Smooth muscle cell (in vitro differentiated cells): Measurements from ENCODE around the gene TSSK2. TPM values are rescaled to one million over a fixed set of nuclear protein-coding genes. Genes with fewer than 3 reads are reported as not detected.

ENCODE experiments used
- DNase-seq: peaks from one replicate; lab custom pipeline; 2025; ENCODE audit not compliant: unreplicated experiment; lab: John Stamatoyannopoulos, UW
- H2AFZ ChIP-seq: fragments of 200-600 bp; sonication (generic); 2 replicates; pipeline ENCODE4 v1.6.0; 2016; ENCODE audit warnings: antibody characterized with exemption, low read depth, mild to moderate bottlenecking
- H3F3A ChIP-seq: fragments of 200-600 bp; sonication (generic); 2 replicates; pipeline ENCODE4 v1.6.0; 2017; ENCODE audit warnings: antibody characterized with exemption, low read depth
- H3K27ac ChIP-seq: fragments of 200-600 bp; sonication (generic); 2 replicates; pipeline ENCODE4 v1.5.1; 2016; ENCODE audit warnings: low read depth, mild to moderate bottlenecking
- H3K27me3 ChIP-seq: fragments of 200-600 bp; sonication (generic); 2 replicates; pipeline ENCODE4 v1.6.1; 2016; ENCODE audit warnings: low read depth, mild to moderate bottlenecking
- H3K36me3 ChIP-seq: fragments of 200-600 bp; sonication (generic); 2 replicates; pipeline ENCODE4 v1.5.1; 2016; ENCODE audit warnings: low read depth
- H3K4me1 ChIP-seq: fragments of 200-600 bp; sonication (generic); 2 replicates; pipeline ENCODE4 v1.5.1; 2016; ENCODE audit warnings: low read depth
- H3K4me2 ChIP-seq: fragments of 200-600 bp; sonication (generic); 2 replicates; pipeline ENCODE4 v1.6.0; 2016; ENCODE audit warnings: mild to moderate bottlenecking
- H3K4me3 ChIP-seq: fragments of 200-600 bp; sonication (generic); 2 replicates; pipeline ENCODE4 v1.5.1; 2016; ENCODE audit warnings: mild to moderate bottlenecking
- H3K79me2 ChIP-seq: fragments of 200-600 bp; sonication (generic); 2 replicates; pipeline ENCODE4 v1.6.0; 2016; ENCODE audit warnings: low read depth, mild to moderate bottlenecking
- H3K9ac ChIP-seq: fragments of 200-600 bp; sonication (generic); 2 replicates; pipeline ENCODE4 v1.6.0; 2016; ENCODE audit warnings: low read depth
- H3K9me3 ChIP-seq: fragments of 200-600 bp; sonication (generic); replicated peaks from 2 replicates; pipeline ENCODE4 v1.5.1; 2016; ENCODE audit warnings: low read depth
- H4K20me1 ChIP-seq: fragments of 200-600 bp; sonication (generic); 2 replicates; pipeline ENCODE4 v1.6.0; 2016; ENCODE audit warnings: low read depth
- CTCF ChIP-seq: fragments of 200-600 bp; sonication (generic); IDR thresholded peaks from 2 replicates; pipeline ENCODE4 v1.5.1; 2017; ENCODE audit warnings: borderline replicate concordance, mild to moderate bottlenecking, antibody characterized with exemption; ENCODE audit not compliant: insufficient read depth, poor library complexity, severe bottlenecking
- WGBS: methylation state at CpG from one replicate; pipeline ENCODE4 v1.1.7; 2016; ENCODE audit warnings: low lambda C conversion rate; 5-methylcytosine and 5-hydroxymethylcytosine counted together
- polyA plus RNA-seq: library from polyadenylated mRNA; unstranded; fragments of >200 nt; fragmentation: Nextera tagmentation; extraction: Ambion mirVana; gene quantifications from 2 replicates; pipeline ENCODE4 v1.2.1, GENCODE V29; 2016
- total RNA-seq: library from RNA; depleted of rRNA; stranded (reverse); fragments of >200 nt; gene quantifications from 2 replicates; pipeline ENCODE4 v1.2.3, GENCODE V29; 2014

TSSK2 gene
- total and polyA plus RNA-seq, 2 experiments from 2014 or later = not detected

GRCh38 chr22:19146215-19146968, 15.3 kb downstream of the TSSK2 start:
- Histone ChIP-seq H3K36me3 (no peaks in the 10 kb centered on the region), H3K4me2 (no peak overlapping the region), H4K20me1 (no peaks in the 10 kb centered on the region), H3K4me3 (no peak overlapping the region), H3K27me3 (peaks cover 51% of the 10 kb centered on the region), H3K27ac (no peak overlapping the region), H3K79me2 (peaks cover 13% of the 10 kb centered on the region), H2AFZ (no peak overlapping the region), H3K4me1 (no peaks in the 10 kb centered on the region), H3F3A (no peaks in the 10 kb centered on the region), H3K9ac (no peak overlapping the region), H3K9me3 (no peaks in the 10 kb centered on the region)
- no peak for TF ChIP-seq CTCF
- no peak for DNase-seq
- WGBS = 85% methylated on average over 11 of the region's 11 CpGs

GRCh38 chr22:19147195-19147780, 16.2 kb downstream of the TSSK2 start:
- Histone ChIP-seq H3K4me3 (no peak overlapping the region), H3F3A (no peaks in the 10 kb centered on the region), H3K4me2 (no peak overlapping the region), H2AFZ (no peak overlapping the region), H3K4me1 (no peaks in the 10 kb centered on the region), H3K27ac (no peak overlapping the region), H3K79me2 (peaks cover 13% of the 10 kb centered on the region), H3K9me3 (no peaks in the 10 kb centered on the region), H3K36me3 (no peaks in the 10 kb centered on the region), H3K9ac (no peak overlapping the region), H4K20me1 (no peaks in the 10 kb centered on the region), H3K27me3 (peaks cover 60% of the 10 kb centered on the region)
- no peak for DNase-seq
- 29% methylated on average over 9 of the region's 9 CpGs for WGBS
- no peak for TF ChIP-seq CTCF

- H3K4me1 ChIP-seq = no peaks in the 10 kb centered on the region
- no peak overlapping the region for H3K9ac ChIP-seq
- H4K20me1 ChIP-seq = no peaks in the 10 kb centered on the region
- no peak overlapping the region for H3K4me3 ChIP-seq
- H3K36me3 ChIP-seq = no peaks in the 10 kb centered on the region
- H3K9me3 ChIP-seq = no peaks in the 10 kb centered on the region
- H3K4me2 ChIP-seq = no peak overlapping the region
- no peak for TF ChIP-seq CTCF
- H2AFZ ChIP-seq = no peak overlapping the region
- no peaks in the 10 kb centered on the region for H3F3A ChIP-seq
- no peak for DNase-seq
- H3K79me2 ChIP-seq = peaks cover 9% of the 10 kb centered on the region
- WGBS = 73% methylated on average over 33 of the region's 33 CpGs
- peaks cover 71% of the 10 kb centered on the region for H3K27me3 ChIP-seq
- no peak overlapping the region for H3K27ac ChIP-seq
These were observed 17.4 kb downstream of the TSSK2 start for GRCh38 chr22:19148417-19149046.
